HepG2 (cell line): Measurements from ENCODE around the gene NARS2. TPM values are rescaled to one million over a fixed set of nuclear protein-coding genes. Genes with fewer than 3 reads are reported as not detected.

ENCODE experiments used
- ATAC-seq: fragments of 200-7000 bp; cut with Tn5 transposase; 3 replicates; pipeline ENCODE4 v1.9.1; 2020; ENCODE audit warnings: mild to moderate bottlenecking, moderate library complexity
- BruUV-seq: library from RNA; stranded (reverse); fragments of 400-500 nt; replicated peaks from 2 replicates; lab custom pipeline; 2021; lab: Mats Ljungman, UMichigan
- CTCF ChIA-PET: fragments of 300-600 bp; formaldehyde crosslinking; extraction: SDS; loops from one replicate; lab custom pipeline; 2021; ENCODE audit warnings: low total read pairs, inconsistent platforms, low intra/inter-chr PET ratio; lab: Yijun Ruan, JAX
- POLR2A ChIA-PET: fragments of 350-600 bp; sonication (Branson Sonifier 250); formaldehyde crosslinking; loops from one replicate; lab custom pipeline; 2020; ENCODE audit warnings: antibody characterized with exemption, inconsistent platforms; lab: Yijun Ruan, JAX
- DNase-seq: peaks from one replicate; pipeline ENCODE4 v3.0.0-alpha.2; 2015; ENCODE audit warnings: low spot score
- FAIRE-seq: peaks from 3 replicates; lab custom pipeline; 2011; peaks lifted over from hg19 to GRCh38; lab: Jason Lieb, UNC
- H2AFZ ChIP-seq: one replicate; pipeline ENCODE4 v1.6.1; 2011; ENCODE audit warnings: low read length, inconsistent platforms
- H3K27ac ChIP-seq: fragments of 300-600 bp; 3 replicates; pipeline ENCODE4 v1.8.0; 2011; ENCODE audit warnings: mixed run types, mild to moderate bottlenecking, mixed read lengths, low read length, inconsistent platforms; ENCODE audit not compliant: insufficient read depth; ENCODE audit errors: extremely low read length
- H3K27me3 ChIP-seq, 2 experiments: fragments of 200-600 bp in 1 of 2; 2 replicates in 1 of 2; 3 replicates in 1 of 2; pipeline versions ENCODE4 v1.6.0 to v1.8.0; 2011; ENCODE audit warnings: low read length in 2 of 2, mild to moderate bottlenecking in 2 of 2, moderate library complexity in 2 of 2, inconsistent platforms in 1 of 2; ENCODE audit not compliant: insufficient read depth in 2 of 2, control insufficient read depth in 1 of 2
- H3K36me3 ChIP-seq, 2 experiments: fragments of 200-600 bp in 1 of 2; replicated peaks in 1 of 2; 2 replicates in 1 of 2; 3 replicates in 1 of 2; pipeline versions ENCODE4 v1.5.1 to v1.8.0; 2011; ENCODE audit warnings: low read length in 2 of 2, inconsistent platforms in 1 of 2; ENCODE audit not compliant: insufficient read depth in 2 of 2, control insufficient read depth in 1 of 2
- H3K4me1 ChIP-seq: 2 replicates; pipeline ENCODE4 v1.5.1; 2012; ENCODE audit warnings: low read length, inconsistent platforms; ENCODE audit not compliant: insufficient read depth
- H3K4me2 ChIP-seq: 2 replicates; pipeline ENCODE4 v1.6.0; 2011; ENCODE audit warnings: low read depth, low read length, inconsistent platforms
- H3K4me3 ChIP-seq, 3 experiments: fragments of 200-600 bp in 1 of 3; sonication (generic), shearing (Covaris generic) in 1 of 3; replicated peaks in 1 of 3; 2 replicates each; pipeline ENCODE4 v1.5.1; 2011 to 2016; ENCODE audit warnings: low read length in 3 of 3, inconsistent platforms in 2 of 3, low read depth in 2 of 3, mild to moderate bottlenecking in 2 of 3, control low read depth in 1 of 3, mixed read lengths in 1 of 3; ENCODE audit not compliant: insufficient read depth in 1 of 3
- H3K79me2 ChIP-seq: one replicate; pipeline ENCODE4 v1.6.1; 2011; ENCODE audit warnings: low read length, inconsistent platforms; ENCODE audit not compliant: insufficient read depth
- H3K9ac ChIP-seq: 2 replicates; pipeline ENCODE4 v1.6.0; 2011; ENCODE audit warnings: mild to moderate bottlenecking, low read depth, low read length, inconsistent platforms; ENCODE audit not compliant: insufficient read depth
- H3K9me3 ChIP-seq: 2 replicates; pipeline ENCODE4 v1.5.1; 2012; ENCODE audit warnings: mild to moderate bottlenecking, low read length
- H4K20me1 ChIP-seq: 2 replicates; pipeline ENCODE4 v1.6.0; 2011; ENCODE audit warnings: inconsistent platforms, mild to moderate bottlenecking, low read length, moderate library complexity; ENCODE audit not compliant: insufficient read depth
- CTCF ChIP-seq: sonication (generic); formaldehyde crosslinking; IDR thresholded peaks from 2 replicates; pipeline ENCODE4 v1.5.0; 2020; ENCODE audit warnings: mild to moderate bottlenecking, missing genetic modification reagents, moderate library complexity
- HNF1A ChIP-seq, 2 experiments: sonication (generic) in 1 of 2; formaldehyde crosslinking in 1 of 2; IDR thresholded peaks; 2 replicates each; pipeline versions ENCODE4 v1.4.0 to v1.6.1; 2016 to 2020; ENCODE audit warnings: borderline replicate concordance in 1 of 2, low read depth in 1 of 2, mild to moderate bottlenecking in 1 of 2, missing genetic modification reagents in 1 of 2
- SMC3 ChIP-seq: IDR thresholded peaks from 2 replicates; pipeline ENCODE4 v1.6.1; 2011; ENCODE audit warnings: low read length, improper control_type of control experiment
- STAG1 ChIP-seq: sonication (generic); formaldehyde crosslinking; IDR thresholded peaks from 2 replicates; pipeline ENCODE4 v1.4.0; 2020; ENCODE audit warnings: missing genetic modification reagents
- ZNF557 ChIP-seq: sonication (generic); formaldehyde crosslinking; IDR thresholded peaks from 2 replicates; pipeline ENCODE4 v1.4.0; 2020; ENCODE audit warnings: missing genetic modification reagents
- ZNF687 ChIP-seq: sonication (generic); formaldehyde crosslinking; IDR thresholded peaks from 2 replicates; pipeline ENCODE4 v1.5.1; 2020; ENCODE audit warnings: mild to moderate bottlenecking, missing genetic modification reagents, moderate library complexity
- WGBS: methylation state at CpG from one replicate; pipeline ENCODE4 v1.1.6; 2017; ENCODE audit warnings: low lambda C conversion rate; 5-methylcytosine and 5-hydroxymethylcytosine counted together
- in situ Hi-C: cut with HindIII; loops from 2 replicates; pipeline ENCODE4 v1.10.0; 2017; ENCODE audit warnings: low pct_unique_long_range_greater_than_20kb; ENCODE audit not compliant: extremely low pct_ligation_motif_present
- intact Hi-C: fragments of 100-400 bp; cut with micrococcal nuclease; formaldehyde crosslinking; loops from one replicate; pipeline ENCODE4 v1.10.0; 2022; ENCODE audit not compliant: unreplicated experiment
- polyA plus RNA-seq, 8 experiments: library from polyadenylated mRNA; depleted of rRNA in 3 of 8; stranded (reverse) in 7 of 8; unstranded in 1 of 8; fragments of >200 nt; fragmentation: Illumina TruSeq in 4 of 8; extraction: Trizol in 4 of 8; gene quantifications; 2 replicates each; pipeline versions ENCODE4 v1.2.1 to v1.2.3, GENCODE V29; 2011 to 2016; ENCODE audit warnings: low read depth in 4 of 8, missing spikeins in 1 of 8, mixed read lengths in 1 of 8; ENCODE audit not compliant: insufficient read depth in 1 of 8
- total RNA-seq, 5 experiments: library from RNA; depleted of rRNA; stranded (reverse); fragments of >200 nt; fragmentation: Illumina TruSeq; extraction: Trizol; gene quantifications; 2 replicates each; pipeline ENCODE4 v1.2.3, GENCODE V29; 2016; ENCODE audit warnings: low read depth in 1 of 5

Gene NARS2
- total and polyA plus RNA-seq, 2 of the 13 experiments (the other 11 are each of a cell fraction or from before 2014, with no cell fraction given), result 45.9 to 65.0 TPM

GRCh38 chr11:78420255-78420764 is 154.4 kb downstream of the NARS2 start:
- in situ Hi-C loops, result no loop called here
- Histone ChIP-seq H3K36me3 (no peaks in the 10 kb centered on the region; a peak in 1 of 5 replicates), H3K4me1 (peaks cover 33% of the 10 kb centered on the region), H3K9ac (no peak overlapping the region), H3K27me3 (no peaks in the 10 kb centered on the region), H3K4me3 (no peak overlapping the region), H3K27ac (no peak overlapping the region), H4K20me1 (no peaks in the 10 kb centered on the region), H3K79me2 (peaks cover 5% of the 10 kb centered on the region), H3K4me2 (no peak overlapping the region), H2AFZ (no peak overlapping the region), H3K9me3 (no peaks in the 10 kb centered on the region)
- POLR2A ChIA-PET, result no interaction called here
- CTCF ChIA-PET, result interaction anchor here (1.3 kb wide), 1 partner anchor 144 kb away, joined by 3 read pairs; no protein-coding TSS in a partner anchor
- BruUV-seq, result no TSS peak
- peak; percentile 54 for TF ChIP-seq STAG1 (CRISPR knock-in tag)
- no peak for TF ChIP-seq HNF1A (IDR thresholded peaks at IDR 0.05; ENCODE audit: low read depth)
- no peak for TF ChIP-seq HNF1A (CRISPR knock-in tag; IDR thresholded peaks at IDR 0.05; ENCODE audit: borderline replicate concordance)
- peak; percentile 62 for TF ChIP-seq CTCF
- 0 out of 2 replicates have a peak, but pooled peaks have one; percentile 5 for TF ChIP-seq SMC3
- TF ChIP-seq ZNF687, result 0 out of 2 replicates have a peak, but pooled peaks have one; percentile 15
- no peak for TF ChIP-seq ZNF557 (CRISPR knock-in tag)
- peak; percentile 68 for FAIRE-seq
- intact Hi-C loops, result no loop called here
- peak; percentile 33 for DNase-seq
- WGBS, result 41% methylated on average over 9 of the region's 9 CpGs
- no peak for ATAC-seq
